Neutrophil (primary cell): ENCODE data around the gene FAM20A.
"Not testable (repeated sequence)": the region's sequence is repeated elsewhere in the genome, so short reads cannot be mapped to it uniquely, and the experiment has no call there.

Source experiments
- H3K27ac ChIP-seq: fragments of 200-600 bp; sonication (generic); 2 replicates; pipeline ENCODE4 v1.5.1; 2016; ENCODE audit warnings: mild to moderate bottlenecking, moderate library complexity
- H3K27me3 ChIP-seq: fragments of 200-600 bp; sonication (generic); 2 replicates; pipeline ENCODE4 v1.6.0; 2016; ENCODE audit warnings: mild to moderate bottlenecking
- H3K36me3 ChIP-seq: fragments of 200-600 bp; sonication (generic); 2 replicates; pipeline ENCODE4 v1.5.1; 2017
- H3K4me1 ChIP-seq, 2 experiments: fragments of 200-600 bp in 1 of 2; sonication (generic) in 1 of 2; 1 replicate in 1 of 2; 2 replicates in 1 of 2; pipeline versions ENCODE4 v1.5.1 to v1.6.1; 2013 to 2016; ENCODE audit warnings: low read depth in 1 of 2, low read length in 1 of 2, mild to moderate bottlenecking in 1 of 2, moderate library complexity in 1 of 2; ENCODE audit not compliant: control insufficient read depth in 1 of 2, insufficient read depth in 1 of 2
- H3K4me3 ChIP-seq, 2 experiments: fragments of 200-600 bp in 1 of 2; sonication (generic) in 1 of 2; 1 replicate in 1 of 2; 2 replicates in 1 of 2; pipeline ENCODE4 v1.5.1; 2013 to 2016; ENCODE audit warnings: low read depth in 1 of 2, low read length in 1 of 2, mild to moderate bottlenecking in 1 of 2, moderate library complexity in 1 of 2
- H3K9me3 ChIP-seq: fragments of 200-600 bp; sonication (generic); 2 replicates; pipeline ENCODE4 v1.5.1; 2016
- TF ChIP-seq, protein P1 (sequence below): fragments of 200-600 bp; sonication (generic); IDR thresholded peaks from 2 replicates; pipeline ENCODE4 v1.5.1; 2016; ENCODE audit warnings: antibody characterized with exemption

Gene FAM20A

DNA sequence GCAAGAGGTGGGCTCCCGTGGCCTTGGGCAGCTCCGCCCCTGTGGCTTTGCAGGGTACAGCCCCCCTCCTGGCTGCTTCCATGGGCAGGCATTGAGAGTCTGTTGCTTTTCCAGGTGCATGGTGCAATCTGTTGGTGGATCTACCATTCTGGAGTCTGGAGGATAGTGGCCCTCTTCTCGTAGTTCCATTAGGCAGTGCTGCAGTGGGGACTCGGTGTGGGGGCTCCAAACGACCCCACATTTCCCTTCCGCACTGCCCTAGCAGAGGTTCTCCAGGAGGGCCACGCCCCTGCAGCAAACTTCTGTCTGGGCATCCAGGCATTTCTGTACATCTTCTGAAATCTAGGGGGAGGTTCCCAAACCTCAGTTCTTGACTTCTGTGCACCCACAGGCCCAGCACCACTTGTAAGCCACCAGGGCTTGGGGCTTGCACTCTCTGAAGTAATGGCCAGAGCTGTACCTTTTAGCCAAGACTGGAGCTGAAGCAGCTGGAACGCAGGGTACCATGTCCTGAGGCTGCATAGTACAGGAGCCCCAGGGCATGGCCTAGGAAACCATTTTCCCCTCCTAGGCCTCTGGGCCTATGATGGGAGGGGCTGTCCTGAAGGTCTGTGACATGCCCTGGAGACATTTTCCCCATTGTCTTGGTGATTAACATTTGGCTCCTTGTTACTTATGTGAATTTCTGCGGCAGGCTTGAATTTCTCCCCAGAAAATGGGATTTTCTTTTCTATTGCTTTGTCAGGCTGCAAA lies 82.9 kb downstream of the FAM20A start:
- peaks cover 22 to 26% of the 10 kb centered on the region in 2 experiments for H3K4me1 ChIP-seq
- H3K9me3 ChIP-seq: no peaks in the 10 kb centered on the region
- H3K27me3 ChIP-seq: no peaks in the 10 kb centered on the region
- peak overlapping the region; percentile 56 for H3K27ac ChIP-seq
- H3K36me3 ChIP-seq: peaks cover 78% of the 10 kb centered on the region
- H3K4me3 ChIP-seq: no peak overlapping the region
- TF ChIP-seq, protein P1, sequence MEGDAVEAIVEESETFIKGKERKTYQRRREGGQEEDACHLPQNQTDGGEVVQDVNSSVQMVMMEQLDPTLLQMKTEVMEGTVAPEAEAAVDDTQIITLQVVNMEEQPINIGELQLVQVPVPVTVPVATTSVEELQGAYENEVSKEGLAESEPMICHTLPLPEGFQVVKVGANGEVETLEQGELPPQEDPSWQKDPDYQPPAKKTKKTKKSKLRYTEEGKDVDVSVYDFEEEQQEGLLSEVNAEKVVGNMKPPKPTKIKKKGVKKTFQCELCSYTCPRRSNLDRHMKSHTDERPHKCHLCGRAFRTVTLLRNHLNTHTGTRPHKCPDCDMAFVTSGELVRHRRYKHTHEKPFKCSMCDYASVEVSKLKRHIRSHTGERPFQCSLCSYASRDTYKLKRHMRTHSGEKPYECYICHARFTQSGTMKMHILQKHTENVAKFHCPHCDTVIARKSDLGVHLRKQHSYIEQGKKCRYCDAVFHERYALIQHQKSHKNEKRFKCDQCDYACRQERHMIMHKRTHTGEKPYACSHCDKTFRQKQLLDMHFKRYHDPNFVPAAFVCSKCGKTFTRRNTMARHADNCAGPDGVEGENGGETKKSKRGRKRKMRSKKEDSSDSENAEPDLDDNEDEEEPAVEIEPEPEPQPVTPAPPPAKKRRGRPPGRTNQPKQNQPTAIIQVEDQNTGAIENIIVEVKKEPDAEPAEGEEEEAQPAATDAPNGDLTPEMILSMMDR: no peak

DNA sequence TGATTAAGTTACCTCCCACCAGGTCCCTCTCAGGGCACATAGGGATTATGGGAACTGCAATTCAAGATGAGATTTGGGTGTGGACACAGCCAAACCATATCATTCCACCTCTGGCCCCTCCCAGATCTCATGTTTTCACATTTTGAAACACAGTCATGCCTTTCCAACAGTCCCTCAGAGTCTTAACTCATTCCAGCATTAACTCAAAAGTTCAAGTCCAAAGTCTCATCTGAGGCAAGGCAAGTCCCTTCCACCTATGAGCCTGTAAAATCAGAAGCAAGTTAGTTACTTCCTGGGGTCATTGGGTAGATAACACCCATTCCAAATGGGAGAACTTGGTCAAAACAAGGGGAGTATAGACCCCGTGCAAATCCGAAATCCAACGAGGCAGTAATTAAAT lies 83.6 kb downstream of the FAM20A start:
- H3K9me3 ChIP-seq, H3K27me3 ChIP-seq, H3K4me3 ChIP-seq: not testable (repeated sequence)
- H3K4me1 ChIP-seq: peaks cover 24 to 26% of the 10 kb centered on the region in 2 experiments
- peaks cover 72% of the 10 kb centered on the region for H3K36me3 ChIP-seq
- H3K27ac ChIP-seq: peak overlapping the region; percentile 56

DNA sequence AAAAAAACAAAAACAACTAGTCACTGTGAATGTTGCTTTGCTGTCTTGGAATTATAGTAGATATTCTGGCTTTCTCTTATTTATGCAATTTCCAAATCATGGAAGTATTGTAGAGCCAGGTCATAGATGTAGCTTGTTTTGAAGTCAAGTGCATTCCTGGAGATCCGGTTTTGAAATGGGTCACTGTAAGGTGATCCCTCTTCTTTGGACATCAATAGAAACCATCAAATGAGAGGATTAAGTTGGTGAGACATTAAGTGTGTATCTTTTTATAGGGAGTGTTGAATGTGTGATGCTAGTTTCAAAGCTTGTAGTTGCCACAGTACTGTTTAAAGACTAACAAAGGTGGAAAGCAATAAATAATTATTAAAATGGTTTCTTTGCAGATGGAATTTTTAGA lies 84.4 kb downstream of the FAM20A start:
- peaks cover 24 to 26% of the 10 kb centered on the region in 2 experiments for H3K4me1 ChIP-seq
- peaks cover 64% of the 10 kb centered on the region for H3K36me3 ChIP-seq
- TF ChIP-seq, protein P1: no peak

DNA sequence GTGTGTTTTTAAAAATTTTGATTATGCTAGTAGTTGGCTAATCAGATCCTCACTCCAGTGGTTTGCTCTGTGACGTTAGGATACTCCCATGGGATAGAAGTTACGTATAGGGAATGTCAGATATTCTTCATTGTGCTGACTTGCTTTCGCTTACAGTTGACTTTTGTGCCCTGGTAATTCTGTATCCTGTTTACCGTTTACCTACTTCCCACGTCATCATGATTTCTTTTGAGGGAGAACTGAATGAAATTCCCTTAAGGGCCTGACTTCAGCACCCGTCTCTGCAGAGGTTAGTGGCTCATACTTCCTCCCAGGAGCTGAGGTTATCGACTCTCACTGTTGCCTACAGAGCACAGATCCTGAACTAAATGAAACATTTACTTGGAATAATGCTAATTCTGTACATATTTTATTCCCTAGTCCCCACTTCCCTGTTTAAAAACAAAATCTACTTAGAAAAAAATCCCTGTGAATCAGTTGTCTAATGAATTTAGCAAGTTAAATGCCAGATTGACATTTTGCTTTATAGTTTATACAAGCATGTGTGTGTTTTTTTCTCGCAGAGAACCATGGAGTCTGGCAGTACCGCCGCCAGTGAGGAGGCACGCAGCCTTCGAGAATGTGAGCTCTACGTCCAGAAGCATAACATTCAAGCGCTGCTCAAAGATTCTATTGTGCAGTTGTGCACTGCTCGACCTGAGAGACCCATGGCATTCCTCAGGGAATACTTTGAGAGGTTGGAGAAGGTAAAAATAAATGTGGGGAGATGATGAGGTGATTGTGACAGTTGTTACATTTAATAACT lies 86.1 kb downstream of the FAM20A start:
- H3K27me3 ChIP-seq: no peaks in the 10 kb centered on the region
- H3K9me3 ChIP-seq: no peaks in the 10 kb centered on the region
- peaks cover 54% of the 10 kb centered on the region for H3K36me3 ChIP-seq
- TF ChIP-seq, protein P1: no peak
- peak overlapping the region; percentile 100 for H3K27ac ChIP-seq
- peaks cover 40 to 41% of the 10 kb centered on the region in 2 experiments for H3K4me1 ChIP-seq
- H3K4me3 ChIP-seq: peak overlapping the region; percentile 89 to 98

More for the DNA sequence above, 84.4 kb downstream of the FAM20A start:
- Histone ChIP-seq H3K27me3 (no peaks in the 10 kb centered on the region), H3K27ac (peak overlapping the region; percentile 10), H3K4me3 (no peak overlapping the region), H3K9me3 (no peaks in the 10 kb centered on the region)

DNA sequence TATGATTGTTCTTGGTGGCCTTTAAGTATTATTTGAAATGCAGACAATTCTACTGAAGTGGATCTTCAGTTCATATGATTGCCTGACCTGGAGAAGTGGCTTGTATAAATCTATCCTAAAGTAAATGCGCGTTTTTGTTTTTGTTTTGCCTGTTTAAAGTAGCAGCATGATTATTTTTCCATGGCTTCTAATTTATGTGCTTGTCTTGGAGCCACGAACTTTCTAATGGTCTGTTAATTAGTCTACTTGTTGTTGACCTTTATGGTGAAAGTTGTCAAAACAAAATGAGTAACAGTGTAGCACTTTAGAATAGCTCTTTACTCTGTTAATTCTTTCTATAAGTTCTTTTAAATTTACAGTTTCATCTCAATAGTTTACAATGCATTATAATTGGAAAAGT lies 87.2 kb downstream of the FAM20A start:
- peaks cover 49 to 51% of the 10 kb centered on the region in 2 experiments for H3K4me1 ChIP-seq
- no peaks in the 10 kb centered on the region for H3K9me3 ChIP-seq
- H3K27ac ChIP-seq: peak overlapping the region; percentile 100
- peak overlapping the region; percentile 89 to 98 for H3K4me3 ChIP-seq
- H3K27me3 ChIP-seq: no peaks in the 10 kb centered on the region
- H3K36me3 ChIP-seq: peaks cover 43% of the 10 kb centered on the region
- TF ChIP-seq, protein P1: no peak
